22Rv1 (cell line): ENCODE data around the gene CRADD.

ENCODE experiments used
- H3K27ac ChIP-seq: fragments of 450-650 bp; 2 replicates; pipeline ENCODE4 v1.5.1; 2017
- ZFX ChIP-seq: fragments of 450-650 bp; IDR thresholded peaks from 2 replicates; pipeline ENCODE4 v1.6.1; 2017; ENCODE audit warnings: antibody characterized with exemption, borderline replicate concordance
- TF ChIP-seq, protein P1 (sequence below): fragments of 450-650 bp; IDR thresholded peaks from 2 replicates; pipeline ENCODE4 v1.5.1; 2017; ENCODE audit warnings: mild to moderate bottlenecking

The CRADD gene

DNA sequence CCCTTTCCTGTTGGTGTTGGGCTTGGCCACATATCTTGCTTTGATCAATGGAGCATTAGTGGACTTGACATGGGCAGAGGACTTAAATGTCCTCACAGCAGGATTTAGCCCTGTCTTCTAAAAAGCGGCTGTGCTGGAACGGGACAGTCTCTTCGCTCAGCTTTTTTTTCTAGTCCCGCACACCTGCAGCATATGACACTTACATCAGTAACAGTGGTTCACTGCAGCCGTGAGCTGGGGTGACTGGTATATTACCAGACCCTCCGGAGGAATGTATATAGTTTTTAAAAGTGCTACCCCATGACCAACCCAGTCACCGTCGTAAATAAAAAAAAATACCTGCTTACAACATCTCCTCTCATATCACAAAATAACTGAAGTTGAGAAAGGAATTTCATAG lies 164.5 kb downstream of the CRADD start:
- TF ChIP-seq, protein P1, sequence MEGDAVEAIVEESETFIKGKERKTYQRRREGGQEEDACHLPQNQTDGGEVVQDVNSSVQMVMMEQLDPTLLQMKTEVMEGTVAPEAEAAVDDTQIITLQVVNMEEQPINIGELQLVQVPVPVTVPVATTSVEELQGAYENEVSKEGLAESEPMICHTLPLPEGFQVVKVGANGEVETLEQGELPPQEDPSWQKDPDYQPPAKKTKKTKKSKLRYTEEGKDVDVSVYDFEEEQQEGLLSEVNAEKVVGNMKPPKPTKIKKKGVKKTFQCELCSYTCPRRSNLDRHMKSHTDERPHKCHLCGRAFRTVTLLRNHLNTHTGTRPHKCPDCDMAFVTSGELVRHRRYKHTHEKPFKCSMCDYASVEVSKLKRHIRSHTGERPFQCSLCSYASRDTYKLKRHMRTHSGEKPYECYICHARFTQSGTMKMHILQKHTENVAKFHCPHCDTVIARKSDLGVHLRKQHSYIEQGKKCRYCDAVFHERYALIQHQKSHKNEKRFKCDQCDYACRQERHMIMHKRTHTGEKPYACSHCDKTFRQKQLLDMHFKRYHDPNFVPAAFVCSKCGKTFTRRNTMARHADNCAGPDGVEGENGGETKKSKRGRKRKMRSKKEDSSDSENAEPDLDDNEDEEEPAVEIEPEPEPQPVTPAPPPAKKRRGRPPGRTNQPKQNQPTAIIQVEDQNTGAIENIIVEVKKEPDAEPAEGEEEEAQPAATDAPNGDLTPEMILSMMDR, result no peak
- TF ChIP-seq ZFX, result no peak
- H3K27ac ChIP-seq, result no peak overlapping the region

DNA sequence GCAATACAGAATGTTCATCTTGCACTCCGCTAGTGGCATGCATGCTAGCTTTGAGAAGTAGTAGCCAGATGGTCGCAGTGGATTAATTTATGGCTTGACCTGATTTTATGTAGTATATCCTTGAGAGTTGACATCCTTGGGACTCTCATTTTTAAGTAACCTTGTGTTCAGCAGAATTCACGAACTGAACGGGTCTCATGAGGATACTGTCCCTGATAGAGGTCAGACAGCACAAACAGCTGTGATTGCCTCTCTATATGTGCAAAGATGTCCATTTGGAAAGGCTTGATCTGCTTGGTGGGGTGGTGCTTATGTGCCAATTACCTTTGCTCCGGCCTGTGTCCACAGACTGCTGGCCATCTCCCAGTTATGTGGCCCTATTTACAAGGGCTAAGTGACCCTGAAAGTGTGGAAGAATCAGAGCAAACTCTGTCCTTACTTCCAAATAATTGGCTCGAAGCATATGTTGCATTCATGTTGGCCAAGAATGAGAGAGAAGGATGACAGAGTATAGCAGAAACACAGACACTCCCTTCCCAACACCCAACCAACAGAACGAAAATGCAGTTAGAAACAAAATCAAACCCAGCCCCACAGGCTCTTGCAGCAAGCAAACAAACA lies 167.1 kb downstream of the CRADD start:
- TF ChIP-seq, protein P1, result no peak
- TF ChIP-seq ZFX, result no peak
- no peak overlapping the region for H3K27ac ChIP-seq

DNA sequence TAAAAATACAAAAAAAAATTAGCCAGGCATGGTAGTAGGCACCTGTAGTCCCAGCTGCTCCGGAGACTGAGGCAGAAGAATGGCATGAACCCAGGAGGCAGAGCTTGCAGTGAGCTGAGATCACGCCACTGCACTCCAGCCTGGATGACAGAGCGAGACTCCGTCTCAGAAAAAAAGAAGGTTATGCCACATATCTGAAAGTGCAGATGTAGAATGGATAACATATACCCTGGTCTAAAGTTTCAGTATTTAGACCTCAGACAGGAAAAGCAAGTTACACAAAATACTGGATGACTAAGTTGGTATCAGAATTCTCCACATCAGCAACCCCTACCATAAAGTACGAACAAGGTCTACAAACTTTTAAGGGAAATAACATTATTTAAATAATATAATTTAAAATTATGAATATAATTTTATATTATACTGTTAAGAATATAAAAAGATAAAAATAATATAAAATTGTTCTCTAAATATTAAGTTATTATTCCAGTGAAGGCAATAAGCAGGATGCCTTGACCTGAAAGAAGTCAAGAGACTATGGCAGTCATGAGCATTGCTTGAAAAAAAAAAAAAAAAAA lies 169.9 kb downstream of the CRADD start:
- TF ChIP-seq, protein P1, result no peak
- TF ChIP-seq ZFX, result no peak
- H3K27ac ChIP-seq, result no peak overlapping the region

DNA sequence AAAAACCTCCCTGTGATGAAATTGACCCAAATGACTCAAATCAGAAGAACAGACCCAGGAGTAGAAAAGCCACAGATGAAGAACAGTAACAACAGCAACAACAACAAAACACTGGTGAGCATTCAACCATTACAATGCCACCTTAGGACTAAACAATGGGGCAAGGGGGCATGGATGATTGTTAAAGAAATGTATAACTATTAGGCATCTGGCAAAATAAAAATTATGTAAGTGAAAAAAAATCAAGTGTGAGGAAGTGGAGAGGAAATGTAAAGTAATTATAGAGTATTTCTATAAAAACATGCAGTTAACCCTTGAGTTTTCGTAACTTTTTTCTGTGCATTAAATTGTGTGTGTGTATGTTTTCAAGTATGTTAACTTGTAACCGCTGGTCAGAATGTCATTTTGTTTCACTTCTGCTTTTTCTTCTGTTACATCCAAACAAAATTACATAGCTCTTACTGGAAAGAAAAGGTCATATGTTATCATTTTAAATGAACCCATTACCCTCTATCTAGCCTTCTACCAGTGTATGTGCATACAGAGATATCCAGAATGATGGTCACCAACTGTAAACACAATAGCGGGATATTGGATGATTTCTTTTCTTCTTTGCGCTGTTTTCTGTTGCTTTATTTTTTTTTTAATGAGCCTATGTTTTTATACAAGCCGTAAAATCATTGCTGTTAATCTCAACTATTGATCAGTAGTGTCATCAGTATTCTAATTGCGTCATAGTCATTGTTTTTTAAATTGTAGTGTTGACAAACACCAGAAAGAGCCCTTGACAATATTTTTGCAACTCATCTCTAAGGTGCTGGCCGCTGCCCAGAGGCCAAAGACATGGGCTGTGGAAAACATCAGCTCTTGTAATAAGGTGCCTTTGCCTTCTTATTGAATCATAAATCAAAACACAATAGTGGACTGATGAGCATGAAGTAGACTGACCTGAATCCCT lies 170.6 kb downstream of the CRADD start:
- no peak for TF ChIP-seq ZFX
- TF ChIP-seq, protein P1, result no peak
- H3K27ac ChIP-seq, result no peak overlapping the region

DNA sequence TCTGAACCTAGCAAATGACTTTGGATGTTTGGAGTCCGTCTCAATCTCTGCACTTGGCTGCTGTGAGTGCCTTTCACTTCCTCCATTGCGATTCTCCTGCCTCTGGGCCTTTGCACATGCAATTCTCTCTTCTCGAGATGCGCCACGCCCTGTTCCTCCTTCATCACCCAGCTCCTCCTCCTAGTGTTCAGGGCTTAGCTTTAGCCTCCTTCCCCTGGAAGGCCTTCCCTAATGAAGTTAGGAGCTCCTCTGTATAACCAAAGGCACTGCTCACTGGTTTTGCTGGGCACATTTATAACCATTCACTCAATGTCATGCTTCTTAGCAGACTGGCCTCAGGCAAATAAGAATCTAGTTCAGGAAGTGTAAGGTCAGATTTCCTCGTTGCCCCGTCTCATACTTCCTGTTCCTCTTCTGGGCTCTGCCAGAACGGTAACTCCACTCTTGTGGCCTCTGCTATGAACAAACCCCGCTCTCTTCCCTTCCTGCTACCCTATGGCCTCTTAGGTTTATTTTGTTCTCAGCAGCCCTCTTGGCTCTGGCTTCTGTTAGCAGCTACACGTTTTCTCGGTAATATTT lies 171.4 kb downstream of the CRADD start:
- TF ChIP-seq, protein P1, result no peak
- TF ChIP-seq ZFX, result no peak
- no peak overlapping the region for H3K27ac ChIP-seq

DNA sequence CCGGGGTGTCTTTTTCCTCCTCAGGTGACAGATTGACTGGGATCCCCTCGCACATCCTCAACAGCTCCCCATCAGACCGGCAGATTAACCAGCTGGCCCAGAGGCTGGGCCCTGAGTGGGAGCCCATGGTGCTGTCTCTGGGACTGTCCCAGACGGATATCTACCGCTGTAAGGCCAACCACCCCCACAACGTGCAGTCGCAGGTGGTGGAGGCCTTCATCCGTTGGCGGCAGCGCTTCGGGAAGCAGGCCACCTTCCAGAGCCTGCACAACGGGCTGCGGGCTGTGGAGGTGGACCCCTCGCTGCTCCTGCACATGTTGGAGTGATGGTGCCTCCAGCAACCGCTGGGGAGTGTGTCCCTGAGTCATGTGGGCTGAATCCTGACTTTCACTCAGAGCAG lies 172.8 kb downstream of the CRADD start:
- no peak overlapping the region for H3K27ac ChIP-seq
- no peak for TF ChIP-seq ZFX
- TF ChIP-seq, protein P1, result no peak
